ENCODE data around the gene HIC1.

The HIC1 gene

GRCh38 chr17:2042933-2043332 lies 12.0 kb upstream of the HIC1 start:
- TF ChIP-seq CTCF (conservative IDR thresholded peaks at IDR 0.05; ENCODE audit: low read depth, low read length) = no peak
- no peak overlapping the region for H3K27ac ChIP-seq
- H3K4me3 ChIP-seq (IDR thresholded peaks at IDR 0.05; ENCODE audit: insufficient read depth, low read depth, low read length) = no peak overlapping the region
- H3K4me1 ChIP-seq (ENCODE audit: low read depth, poor library complexity, severe bottlenecking) = peaks cover 12% of the 10 kb centered on the region
- no peaks in the 10 kb centered on the region for H3K36me3 ChIP-seq (ENCODE audit: insufficient read depth)
- no peaks in the 10 kb centered on the region for H3K79me2 ChIP-seq (ENCODE audit: insufficient read depth, low read depth)
- H3K27me3 ChIP-seq (ENCODE audit: insufficient read depth, low read depth) = no peaks in the 10 kb centered on the region
- no peaks in the 10 kb centered on the region for H4K20me1 ChIP-seq (ENCODE audit: insufficient read depth)
- no peak overlapping the region for H3K9ac ChIP-seq
- no peak overlapping the region for H3K4me2 ChIP-seq
- H2AFZ ChIP-seq (ENCODE audit: low read depth) = no peak overlapping the region

- Histone ChIP-seq H3K4me2 (no peak overlapping the region), H3K9ac (no peak overlapping the region), H3K4me1 (ENCODE audit: low read depth, poor library complexity, severe bottlenecking) (peaks cover 12% of the 10 kb centered on the region), H3K4me3 (IDR thresholded peaks at IDR 0.05; ENCODE audit: insufficient read depth, low read depth, low read length) (no peak overlapping the region), H3K27ac (no peak overlapping the region), H4K20me1 (ENCODE audit: insufficient read depth) (no peaks in the 10 kb centered on the region), H2AFZ (ENCODE audit: low read depth) (no peak overlapping the region), H3K36me3 (ENCODE audit: insufficient read depth) (no peaks in the 10 kb centered on the region), H3K79me2 (ENCODE audit: insufficient read depth, low read depth) (no peaks in the 10 kb centered on the region), H3K27me3 (ENCODE audit: insufficient read depth, low read depth) (no peaks in the 10 kb centered on the region)
- TF ChIP-seq CTCF (conservative IDR thresholded peaks at IDR 0.05; ENCODE audit: low read depth, low read length) = no peak
Observed at GRCh38 chr17:2043785-2044184, 11.1 kb upstream of the HIC1 start.

- H3K9ac ChIP-seq = no peak overlapping the region
- H3K36me3 ChIP-seq (ENCODE audit: insufficient read depth) = no peaks in the 10 kb centered on the region
- H3K79me2 ChIP-seq (ENCODE audit: insufficient read depth, low read depth) = no peaks in the 10 kb centered on the region
- no peak for TF ChIP-seq CTCF (conservative IDR thresholded peaks at IDR 0.05; ENCODE audit: low read depth, low read length)
- H3K27ac ChIP-seq = no peak overlapping the region
- H3K4me1 ChIP-seq (ENCODE audit: low read depth, poor library complexity, severe bottlenecking) = peaks cover 12% of the 10 kb centered on the region
- H2AFZ ChIP-seq (ENCODE audit: low read depth) = no peak overlapping the region
- H4K20me1 ChIP-seq (ENCODE audit: insufficient read depth) = no peaks in the 10 kb centered on the region
- no peak overlapping the region for H3K4me2 ChIP-seq
- no peaks in the 10 kb centered on the region for H3K27me3 ChIP-seq (ENCODE audit: insufficient read depth, low read depth)
- H3K4me3 ChIP-seq (IDR thresholded peaks at IDR 0.05; ENCODE audit: insufficient read depth, low read depth, low read length) = no peak overlapping the region
Observed at GRCh38 chr17:2044263-2044894, 10.5 kb upstream of the HIC1 start.

GRCh38 chr17:2047590-2047989 lies 7.3 kb upstream of the HIC1 start:
- H3K4me1 ChIP-seq (ENCODE audit: low read depth, poor library complexity, severe bottlenecking) = peaks cover 3% of the 10 kb centered on the region
- no peak overlapping the region for H3K27ac ChIP-seq
- no peak overlapping the region for H3K9ac ChIP-seq
- H3K27me3 ChIP-seq (ENCODE audit: insufficient read depth, low read depth) = peaks cover 7% of the 10 kb centered on the region; the same call in 1 of the 2 replicates
- no peaks in the 10 kb centered on the region for H4K20me1 ChIP-seq (ENCODE audit: insufficient read depth)
- no peak overlapping the region for H3K4me3 ChIP-seq (IDR thresholded peaks at IDR 0.05; ENCODE audit: insufficient read depth, low read depth, low read length)
- no peak overlapping the region for H2AFZ ChIP-seq (ENCODE audit: low read depth)
- H3K4me2 ChIP-seq = no peak overlapping the region
- H3K36me3 ChIP-seq (ENCODE audit: insufficient read depth) = no peaks in the 10 kb centered on the region
- no peaks in the 10 kb centered on the region for H3K79me2 ChIP-seq (ENCODE audit: insufficient read depth, low read depth)
- no peak for TF ChIP-seq CTCF (conservative IDR thresholded peaks at IDR 0.05; ENCODE audit: low read depth, low read length)
